ENCODE data around the gene RNF43. TPM values are rescaled to one million over a fixed set of nuclear protein-coding genes. Genes with fewer than 3 reads are reported as not detected.

The RNF43 gene
- total and polyA plus RNA-seq, 2 of the 13 experiments (the other 11 are each of a cell fraction or from before 2014, with no cell fraction given) = 31.0 to 53.4 TPM

DNA sequence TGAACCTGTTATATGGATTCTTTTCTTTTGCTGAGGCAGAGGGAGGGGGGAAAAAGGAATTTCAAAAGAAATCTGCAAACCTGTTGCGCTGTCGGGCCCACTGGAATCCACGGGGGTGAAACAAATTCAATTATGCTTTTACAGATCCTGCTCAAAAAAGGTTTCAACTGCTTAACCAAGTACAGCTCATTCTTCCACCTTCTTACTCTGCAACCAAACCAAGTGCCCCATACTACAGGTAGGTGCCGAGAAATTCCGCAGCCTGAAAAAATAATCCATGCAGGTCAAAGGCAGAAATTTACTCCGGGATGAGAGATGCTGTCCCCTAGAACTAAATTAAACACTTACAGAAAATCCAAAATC is 416 bp downstream of the RNF43 start (continued):
- TF ChIP-seq, protein P1, sequence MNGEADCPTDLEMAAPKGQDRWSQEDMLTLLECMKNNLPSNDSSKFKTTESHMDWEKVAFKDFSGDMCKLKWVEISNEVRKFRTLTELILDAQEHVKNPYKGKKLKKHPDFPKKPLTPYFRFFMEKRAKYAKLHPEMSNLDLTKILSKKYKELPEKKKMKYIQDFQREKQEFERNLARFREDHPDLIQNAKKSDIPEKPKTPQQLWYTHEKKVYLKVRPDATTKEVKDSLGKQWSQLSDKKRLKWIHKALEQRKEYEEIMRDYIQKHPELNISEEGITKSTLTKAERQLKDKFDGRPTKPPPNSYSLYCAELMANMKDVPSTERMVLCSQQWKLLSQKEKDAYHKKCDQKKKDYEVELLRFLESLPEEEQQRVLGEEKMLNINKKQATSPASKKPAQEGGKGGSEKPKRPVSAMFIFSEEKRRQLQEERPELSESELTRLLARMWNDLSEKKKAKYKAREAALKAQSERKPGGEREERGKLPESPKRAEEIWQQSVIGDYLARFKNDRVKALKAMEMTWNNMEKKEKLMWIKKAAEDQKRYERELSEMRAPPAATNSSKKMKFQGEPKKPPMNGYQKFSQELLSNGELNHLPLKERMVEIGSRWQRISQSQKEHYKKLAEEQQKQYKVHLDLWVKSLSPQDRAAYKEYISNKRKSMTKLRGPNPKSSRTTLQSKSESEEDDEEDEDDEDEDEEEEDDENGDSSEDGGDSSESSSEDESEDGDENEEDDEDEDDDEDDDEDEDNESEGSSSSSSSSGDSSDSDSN (CRISPR knock-in tag; IDR thresholded peaks at IDR 0.05) = peak; percentile 8; the same call in 1 of the 2 replicates
- TF ChIP-seq SNAPC2 (CRISPR knock-in tag; IDR thresholded peaks at IDR 0.05) (0 out of 2 replicates have a peak, but pooled peaks have one; percentile 39), FOXK1 (CRISPR knock-in tag; IDR thresholded peaks at IDR 0.05; ENCODE audit: borderline replicate concordance, low read depth) (no peak), RBM22 (optimal IDR thresholded peaks at IDR 0.05; ENCODE audit: low read length) (peak; percentile 67), PCBP2 (optimal IDR thresholded peaks at IDR 0.05; ENCODE audit: low read depth, low read length, poor library complexity, severe bottlenecking) (no peak), RFXAP (CRISPR knock-in tag; IDR thresholded peaks at IDR 0.05; ENCODE audit: borderline replicate concordance) (no peak), HDAC6 (IDR thresholded peaks at IDR 0.05; ENCODE audit: low read depth, low read length) (peak; percentile 91; the same call in 1 of the 2 replicates), RNF2 (conservative IDR thresholded peaks at IDR 0.05; ENCODE audit: low read depth) (no peak), ZNF549 (CRISPR knock-in tag; IDR thresholded peaks at IDR 0.05) (no peak), ZNF205 (CRISPR knock-in tag; IDR thresholded peaks at IDR 0.05) (no peak), ZNF788 (CRISPR knock-in tag; IDR thresholded peaks at IDR 0.05; ENCODE audit: borderline replicate concordance) (no peak), ZNF33A (CRISPR knock-in tag; IDR thresholded peaks at IDR 0.05; ENCODE audit: borderline replicate concordance) (no peak)
- TF ChIP-seq, protein P2, sequence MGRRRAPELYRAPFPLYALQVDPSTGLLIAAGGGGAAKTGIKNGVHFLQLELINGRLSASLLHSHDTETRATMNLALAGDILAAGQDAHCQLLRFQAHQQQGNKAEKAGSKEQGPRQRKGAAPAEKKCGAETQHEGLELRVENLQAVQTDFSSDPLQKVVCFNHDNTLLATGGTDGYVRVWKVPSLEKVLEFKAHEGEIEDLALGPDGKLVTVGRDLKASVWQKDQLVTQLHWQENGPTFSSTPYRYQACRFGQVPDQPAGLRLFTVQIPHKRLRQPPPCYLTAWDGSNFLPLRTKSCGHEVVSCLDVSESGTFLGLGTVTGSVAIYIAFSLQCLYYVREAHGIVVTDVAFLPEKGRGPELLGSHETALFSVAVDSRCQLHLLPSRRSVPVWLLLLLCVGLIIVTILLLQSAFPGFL (CRISPR knock-in tag; IDR thresholded peaks at IDR 0.05) = no peak
- TF ChIP-seq, protein P3, sequence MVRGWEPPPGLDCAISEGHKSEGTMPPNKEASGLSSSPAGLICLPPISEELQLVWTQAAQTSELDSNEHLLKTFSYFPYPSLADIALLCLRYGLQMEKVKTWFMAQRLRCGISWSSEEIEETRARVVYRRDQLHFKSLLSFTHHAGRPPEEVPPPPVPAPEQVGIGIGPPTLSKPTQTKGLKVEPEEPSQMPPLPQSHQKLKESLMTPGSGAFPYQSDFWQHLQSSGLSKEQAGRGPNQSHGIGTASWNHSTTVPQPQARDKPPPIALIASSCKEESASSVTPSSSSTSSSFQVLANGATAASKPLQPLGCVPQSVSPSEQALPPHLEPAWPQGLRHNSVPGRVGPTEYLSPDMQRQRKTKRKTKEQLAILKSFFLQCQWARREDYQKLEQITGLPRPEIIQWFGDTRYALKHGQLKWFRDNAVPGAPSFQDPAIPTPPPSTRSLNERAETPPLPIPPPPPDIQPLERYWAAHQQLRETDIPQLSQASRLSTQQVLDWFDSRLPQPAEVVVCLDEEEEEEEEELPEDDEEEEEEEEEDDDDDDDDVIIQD (CRISPR knock-in tag; IDR thresholded peaks at IDR 0.05; ENCODE audit: low read depth) = no peak
- TF ChIP-seq, protein P4, sequence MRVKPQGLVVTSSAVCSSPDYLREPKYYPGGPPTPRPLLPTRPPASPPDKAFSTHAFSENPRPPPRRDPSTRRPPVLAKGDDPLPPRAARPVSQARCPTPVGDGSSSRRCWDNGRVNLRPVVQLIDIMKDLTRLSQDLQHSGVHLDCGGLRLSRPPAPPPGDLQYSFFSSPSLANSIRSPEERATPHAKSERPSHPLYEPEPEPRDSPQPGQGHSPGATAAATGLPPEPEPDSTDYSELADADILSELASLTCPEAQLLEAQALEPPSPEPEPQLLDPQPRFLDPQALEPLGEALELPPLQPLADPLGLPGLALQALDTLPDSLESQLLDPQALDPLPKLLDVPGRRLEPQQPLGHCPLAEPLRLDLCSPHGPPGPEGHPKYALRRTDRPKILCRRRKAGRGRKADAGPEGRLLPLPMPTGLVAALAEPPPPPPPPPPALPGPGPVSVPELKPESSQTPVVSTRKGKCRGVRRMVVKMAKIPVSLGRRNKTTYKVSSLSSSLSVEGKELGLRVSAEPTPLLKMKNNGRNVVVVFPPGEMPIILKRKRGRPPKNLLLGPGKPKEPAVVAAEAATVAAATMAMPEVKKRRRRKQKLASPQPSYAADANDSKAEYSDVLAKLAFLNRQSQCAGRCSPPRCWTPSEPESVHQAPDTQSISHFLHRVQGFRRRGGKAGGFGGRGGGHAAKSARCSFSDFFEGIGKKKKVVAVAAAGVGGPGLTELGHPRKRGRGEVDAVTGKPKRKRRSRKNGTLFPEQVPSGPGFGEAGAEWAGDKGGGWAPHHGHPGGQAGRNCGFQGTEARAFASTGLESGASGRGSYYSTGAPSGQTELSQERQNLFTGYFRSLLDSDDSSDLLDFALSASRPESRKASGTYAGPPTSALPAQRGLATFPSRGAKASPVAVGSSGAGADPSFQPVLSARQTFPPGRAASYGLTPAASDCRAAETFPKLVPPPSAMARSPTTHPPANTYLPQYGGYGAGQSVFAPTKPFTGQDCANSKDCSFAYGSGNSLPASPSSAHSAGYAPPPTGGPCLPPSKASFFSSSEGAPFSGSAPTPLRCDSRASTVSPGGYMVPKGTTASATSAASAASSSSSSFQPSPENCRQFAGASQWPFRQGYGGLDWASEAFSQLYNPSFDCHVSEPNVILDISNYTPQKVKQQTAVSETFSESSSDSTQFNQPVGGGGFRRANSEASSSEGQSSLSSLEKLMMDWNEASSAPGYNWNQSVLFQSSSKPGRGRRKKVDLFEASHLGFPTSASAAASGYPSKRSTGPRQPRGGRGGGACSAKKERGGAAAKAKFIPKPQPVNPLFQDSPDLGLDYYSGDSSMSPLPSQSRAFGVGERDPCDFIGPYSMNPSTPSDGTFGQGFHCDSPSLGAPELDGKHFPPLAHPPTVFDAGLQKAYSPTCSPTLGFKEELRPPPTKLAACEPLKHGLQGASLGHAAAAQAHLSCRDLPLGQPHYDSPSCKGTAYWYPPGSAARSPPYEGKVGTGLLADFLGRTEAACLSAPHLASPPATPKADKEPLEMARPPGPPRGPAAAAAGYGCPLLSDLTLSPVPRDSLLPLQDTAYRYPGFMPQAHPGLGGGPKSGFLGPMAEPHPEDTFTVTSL (CRISPR knock-in tag; IDR thresholded peaks at IDR 0.05; ENCODE audit: borderline replicate concordance) = 0 out of 2 replicates have a peak, but pooled peaks have one; percentile 10
